Suprapubic skin (tissue), 4 donors: ENCODE data around the gene TMPRSS13. TPM values are rescaled to one million over a fixed set of nuclear protein-coding genes. Genes with fewer than 3 reads are reported as not detected.

Experiments
- DNase-seq, 2 donors: peaks; one replicate each; pipeline ENCODE4 v3.0.0-alpha.2; 2019; ENCODE audit warnings: low spot score in 2 of 2
- H3K27ac ChIP-seq: fragments of 200-600 bp; sonication (generic); one replicate; pipeline ENCODE4 v1.5.1; 2019
- H3K27me3 ChIP-seq: fragments of 200-600 bp; sonication (generic); one replicate; pipeline ENCODE4 v1.5.1; 2019
- H3K36me3 ChIP-seq: fragments of 200-600 bp; sonication (generic); one replicate; pipeline ENCODE4 v1.5.1; 2019
- H3K4me1 ChIP-seq: fragments of 200-600 bp; sonication (generic); one replicate; pipeline ENCODE4 v1.5.1; 2019
- H3K4me3 ChIP-seq: fragments of 200-600 bp; sonication (generic); one replicate; pipeline ENCODE4 v1.5.1; 2019; ENCODE audit warnings: mild to moderate bottlenecking
- H3K9me3 ChIP-seq: fragments of 200-600 bp; sonication (generic); one replicate; pipeline ENCODE4 v1.5.1; 2019
- EP300 ChIP-seq: sonication (generic); formaldehyde crosslinking; IDR thresholded peaks from one replicate; pipeline ENCODE4 v1.6.1; 2017; ENCODE audit warnings: antibody characterized with exemption
- POLR2A ChIP-seq, 2 donors: fragments of 450-650 bp; IDR thresholded peaks; one replicate each; pipeline ENCODE4 v1.6.1; 2017; ENCODE audit warnings: antibody characterized with exemption in 2 of 2, mild to moderate bottlenecking in 2 of 2, moderate library complexity in 2 of 2
- POLR2AphosphoS5 ChIP-seq, 3 donors: sonication (generic); formaldehyde crosslinking; IDR thresholded peaks; one replicate each; pipeline ENCODE4 v1.6.1; 2017; ENCODE audit warnings: antibody characterized with exemption in 3 of 3
- WGBS: methylation state at CpG from one replicate; pipeline ENCODE4 v1.1.5; 2018; 5-methylcytosine and 5-hydroxymethylcytosine counted together
- total RNA-seq, 4 donors: library from RNA; depleted of rRNA; stranded (reverse); fragments of >200 nt; gene quantifications; one replicate each; pipeline ENCODE4 v1.1.0, GENCODE V29; 2016
- TF ChIP-seq, protein P1 (sequence below), 2 donors: fragments of 200-600 bp in 1 of 2; fragments of 450-650 bp in 1 of 2; sonication (generic) in 1 of 2; IDR thresholded peaks; one replicate each; pipeline ENCODE4 v1.5.1; 2016 to 2019; ENCODE audit warnings: antibody characterized with exemption in 2 of 2, mild to moderate bottlenecking in 1 of 2, moderate library complexity in 1 of 2

TMPRSS13 gene
- total RNA-seq, 4 donors from 2014 or later = 24.7 to 92.0 (median 73.1) TPM

DNA sequence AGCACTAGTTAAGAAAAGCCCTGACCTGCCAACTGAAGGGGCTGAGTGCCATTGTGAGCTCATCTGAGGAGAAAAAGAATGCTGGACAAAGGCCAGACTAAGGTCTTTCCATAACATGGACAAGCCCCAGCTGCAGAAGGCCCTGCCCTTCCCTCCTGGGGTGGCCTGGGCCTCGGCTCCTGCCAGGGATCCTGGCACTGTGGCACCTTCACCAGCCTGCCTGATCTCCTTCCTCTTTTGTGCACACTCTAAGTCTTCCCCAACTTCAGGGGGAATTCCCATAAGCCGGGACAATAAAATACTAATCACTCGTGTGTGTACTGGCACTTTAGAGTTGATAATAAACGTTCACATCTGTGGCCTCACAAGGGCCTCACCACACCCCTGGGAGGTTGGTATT lies 9.9 kb downstream of the TMPRSS13 start:
- peak; percentile 9 to 22 for DNase-seq
- no peaks in the 10 kb centered on the region for H3K36me3 ChIP-seq

DNA sequence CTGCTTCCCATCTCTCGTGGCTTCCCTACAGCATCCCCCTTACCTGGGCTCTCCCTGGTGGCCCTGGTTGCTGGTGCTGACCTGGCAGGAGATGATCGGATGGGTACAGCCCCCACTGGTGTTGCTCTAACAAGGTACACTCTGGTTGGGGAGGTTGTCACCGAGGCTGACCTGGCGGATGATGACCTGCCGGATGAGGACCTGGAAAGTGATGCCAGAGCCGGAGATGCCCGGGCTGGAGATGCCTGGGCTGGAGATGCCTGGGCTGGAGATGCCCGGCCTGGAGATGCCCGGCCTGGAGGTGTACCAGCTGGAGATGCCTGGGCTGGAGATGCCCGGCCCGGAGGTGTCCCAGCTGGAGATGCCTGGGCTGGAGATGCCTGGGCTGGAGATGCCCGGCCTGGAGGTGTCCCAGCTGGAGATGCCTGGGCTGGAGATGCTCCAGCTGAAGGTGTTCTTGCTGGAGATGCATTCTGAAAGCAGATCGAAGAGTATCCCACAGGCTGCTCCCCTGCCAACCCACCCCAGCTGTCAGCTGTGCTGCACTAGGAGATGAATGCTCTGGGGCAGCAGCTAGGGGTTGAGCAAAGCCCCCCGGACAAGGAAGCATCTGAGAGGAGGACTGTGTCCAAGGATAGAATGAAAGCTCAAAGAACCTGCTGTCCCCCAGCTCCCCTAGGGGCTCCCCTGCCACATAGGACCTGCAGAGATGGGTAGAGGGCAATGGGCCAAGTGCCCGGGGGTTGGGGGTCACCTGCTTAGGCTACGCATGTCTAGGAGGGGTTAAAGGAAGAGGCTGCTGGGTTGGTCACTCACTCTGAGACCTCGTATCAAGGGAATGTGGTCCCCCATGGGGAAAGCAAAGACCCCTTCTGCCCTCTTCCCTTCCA lies 10.6 kb downstream of the TMPRSS13 start:
- TF ChIP-seq POLR2AphosphoS5 (IDR thresholded peaks at IDR 0.05) (no peak), EP300 (no peak), POLR2A (IDR thresholded peaks at IDR 0.05) (no peak)
- TF ChIP-seq, protein P1, sequence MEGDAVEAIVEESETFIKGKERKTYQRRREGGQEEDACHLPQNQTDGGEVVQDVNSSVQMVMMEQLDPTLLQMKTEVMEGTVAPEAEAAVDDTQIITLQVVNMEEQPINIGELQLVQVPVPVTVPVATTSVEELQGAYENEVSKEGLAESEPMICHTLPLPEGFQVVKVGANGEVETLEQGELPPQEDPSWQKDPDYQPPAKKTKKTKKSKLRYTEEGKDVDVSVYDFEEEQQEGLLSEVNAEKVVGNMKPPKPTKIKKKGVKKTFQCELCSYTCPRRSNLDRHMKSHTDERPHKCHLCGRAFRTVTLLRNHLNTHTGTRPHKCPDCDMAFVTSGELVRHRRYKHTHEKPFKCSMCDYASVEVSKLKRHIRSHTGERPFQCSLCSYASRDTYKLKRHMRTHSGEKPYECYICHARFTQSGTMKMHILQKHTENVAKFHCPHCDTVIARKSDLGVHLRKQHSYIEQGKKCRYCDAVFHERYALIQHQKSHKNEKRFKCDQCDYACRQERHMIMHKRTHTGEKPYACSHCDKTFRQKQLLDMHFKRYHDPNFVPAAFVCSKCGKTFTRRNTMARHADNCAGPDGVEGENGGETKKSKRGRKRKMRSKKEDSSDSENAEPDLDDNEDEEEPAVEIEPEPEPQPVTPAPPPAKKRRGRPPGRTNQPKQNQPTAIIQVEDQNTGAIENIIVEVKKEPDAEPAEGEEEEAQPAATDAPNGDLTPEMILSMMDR (IDR thresholded peaks at IDR 0.05) = no peak
- Histone ChIP-seq H3K4me1 (no peaks in the 10 kb centered on the region), H3K9me3 (no peaks in the 10 kb centered on the region), H3K27ac (no peak overlapping the region), H3K36me3 (no peaks in the 10 kb centered on the region), H3K27me3 (no peaks in the 10 kb centered on the region), H3K4me3 (no peak overlapping the region)
- DNase-seq = peak; percentile 61 to 74
- WGBS = 93% methylated on average over 13 of the region's 17 CpGs

More for the DNA sequence above, 9.9 kb downstream of the TMPRSS13 start:
- no peak overlapping the region for H3K4me3 ChIP-seq
- TF ChIP-seq POLR2A (IDR thresholded peaks at IDR 0.05) (no peak), POLR2AphosphoS5 (IDR thresholded peaks at IDR 0.05) (no peak), EP300 (no peak)
- TF ChIP-seq, protein P1 (IDR thresholded peaks at IDR 0.05) = no peak
- H3K27ac ChIP-seq = no peak overlapping the region
- no peaks in the 10 kb centered on the region for H3K9me3 ChIP-seq
- no peaks in the 10 kb centered on the region for H3K27me3 ChIP-seq
- WGBS = 19% methylated on average over 4 of the region's 4 CpGs
- no peaks in the 10 kb centered on the region for H3K4me1 ChIP-seq

DNA sequence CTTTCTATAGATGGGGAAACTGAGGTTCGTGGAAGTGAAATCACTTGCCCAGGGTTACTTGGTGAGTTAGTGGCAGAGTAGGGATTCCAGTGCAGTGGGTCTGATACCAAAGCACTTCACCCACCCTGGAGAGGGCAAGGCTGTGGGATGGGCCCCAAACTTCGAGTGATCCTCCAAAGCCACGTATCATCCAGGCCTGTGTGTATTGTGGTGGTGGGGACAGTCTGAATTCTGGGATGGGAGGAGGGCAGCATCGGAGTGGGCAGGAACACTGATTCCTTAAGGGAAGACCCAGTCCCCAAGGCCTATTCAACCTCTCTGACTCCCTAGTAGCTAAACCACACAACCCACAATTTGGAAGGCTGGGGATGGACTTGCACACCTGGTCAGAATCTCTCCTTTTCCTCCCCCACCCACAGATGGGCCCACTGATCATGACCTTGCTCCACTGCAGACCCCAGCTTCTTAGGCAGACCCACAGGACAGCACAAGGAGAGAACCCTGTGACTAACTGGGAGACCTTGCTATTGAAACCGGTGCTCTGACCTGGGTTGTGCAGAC lies 11.5 kb downstream of the TMPRSS13 start:
- TF ChIP-seq EP300 (no peak), POLR2A (IDR thresholded peaks at IDR 0.05) (no peak), POLR2AphosphoS5 (IDR thresholded peaks at IDR 0.05) (no peak)
- TF ChIP-seq, protein P1 (IDR thresholded peaks at IDR 0.05) = no peak
- DNase-seq = peak; percentile 34 to 54

DNA sequence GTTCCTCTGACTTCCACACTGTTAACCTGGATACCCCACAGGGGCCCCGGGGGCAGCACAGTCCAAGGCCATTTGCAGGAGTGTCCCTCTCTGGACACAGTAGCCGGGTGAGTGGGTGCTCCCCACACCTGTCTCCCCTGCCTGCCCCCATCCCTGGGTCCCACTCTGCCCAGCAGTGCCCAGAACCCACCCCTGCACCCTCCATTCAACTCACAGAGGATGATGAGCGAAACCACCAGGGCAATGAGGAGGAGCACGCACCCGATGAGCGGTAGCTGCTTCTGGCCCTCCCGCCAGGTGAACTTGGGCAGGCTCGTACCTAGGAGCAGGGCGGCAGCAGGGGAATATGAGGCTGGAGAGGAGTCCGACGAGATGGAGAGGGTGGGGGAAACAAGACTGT lies 12.2 kb downstream of the TMPRSS13 start:
- TF ChIP-seq, protein P1 (IDR thresholded peaks at IDR 0.05) = no peak
- no peak for TF ChIP-seq EP300
- no peak for TF ChIP-seq POLR2A (IDR thresholded peaks at IDR 0.05)
- TF ChIP-seq POLR2AphosphoS5 (IDR thresholded peaks at IDR 0.05) = no peak
- H3K4me1 ChIP-seq = no peaks in the 10 kb centered on the region
- H3K36me3 ChIP-seq = no peaks in the 10 kb centered on the region
- H3K27ac ChIP-seq = no peak overlapping the region
- peak; percentile 37 to 59 for DNase-seq
- 96% methylated on average over 10 of the region's 11 CpGs for WGBS
- no peak overlapping the region for H3K4me3 ChIP-seq
- H3K9me3 ChIP-seq = no peaks in the 10 kb centered on the region
- H3K27me3 ChIP-seq = peaks cover under 1% of the 10 kb centered on the region

More for the DNA sequence above, 11.5 kb downstream of the TMPRSS13 start:
- Histone ChIP-seq H3K36me3 (no peaks in the 10 kb centered on the region), H3K27ac (no peak overlapping the region), H3K4me3 (no peak overlapping the region), H3K9me3 (no peaks in the 10 kb centered on the region), H3K27me3 (no peaks in the 10 kb centered on the region), H3K4me1 (no peaks in the 10 kb centered on the region)
- whole genome bisulfite sequencing = 93% methylated on average over 5 of the region's 5 CpGs

DNA sequence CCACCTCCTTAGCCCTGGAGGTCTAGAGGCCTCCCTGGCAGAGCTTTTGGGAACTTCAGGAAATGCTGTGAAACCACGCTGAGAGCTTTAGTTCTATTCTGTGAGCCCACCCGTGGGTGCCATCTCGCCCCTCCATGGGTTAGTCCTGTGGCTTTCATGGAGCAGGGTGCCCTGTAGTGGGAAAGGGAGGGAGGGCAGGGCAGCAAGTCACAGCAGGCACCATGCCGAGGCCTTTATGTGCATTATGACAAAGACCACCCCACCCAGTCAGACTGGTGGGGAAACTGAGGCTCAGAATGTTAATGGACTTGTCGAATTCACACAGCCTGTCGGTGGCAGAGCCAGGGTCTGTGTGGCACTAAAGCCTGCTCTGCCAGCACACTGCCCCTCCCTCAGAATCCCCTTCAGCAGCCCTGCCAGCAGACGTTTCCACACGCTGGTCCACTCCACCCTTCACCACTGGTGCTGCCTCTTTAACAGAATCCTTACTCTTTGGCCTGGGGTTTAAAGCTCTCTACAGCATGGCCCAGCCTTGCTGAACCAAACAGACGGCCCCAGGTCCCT lies 13.4 kb downstream of the TMPRSS13 start:
- TF ChIP-seq, protein P1 (IDR thresholded peaks at IDR 0.05) = no peak
- TF ChIP-seq POLR2A (IDR thresholded peaks at IDR 0.05) = no peak
- TF ChIP-seq EP300 = no peak
- TF ChIP-seq POLR2AphosphoS5 (IDR thresholded peaks at IDR 0.05) = no peak

More for the DNA sequence above, 13.4 kb downstream of the TMPRSS13 start:
- Histone ChIP-seq H3K36me3 (no peaks in the 10 kb centered on the region), H3K27ac (no peak overlapping the region), H3K4me1 (no peaks in the 10 kb centered on the region), H3K9me3 (no peaks in the 10 kb centered on the region), H3K27me3 (peaks cover 2% of the 10 kb centered on the region), H3K4me3 (no peak overlapping the region)
- DNase-seq = peak; percentile 44 to 66
- WGBS = 88% methylated on average over 9 of the region's 9 CpGs
